Measurements from ENCODE around the gene MST1R.

GRCh38 chr3:49912881-49913281, 9.2 kb upstream of the MST1R start:
- TF ChIP-seq, protein P1, sequence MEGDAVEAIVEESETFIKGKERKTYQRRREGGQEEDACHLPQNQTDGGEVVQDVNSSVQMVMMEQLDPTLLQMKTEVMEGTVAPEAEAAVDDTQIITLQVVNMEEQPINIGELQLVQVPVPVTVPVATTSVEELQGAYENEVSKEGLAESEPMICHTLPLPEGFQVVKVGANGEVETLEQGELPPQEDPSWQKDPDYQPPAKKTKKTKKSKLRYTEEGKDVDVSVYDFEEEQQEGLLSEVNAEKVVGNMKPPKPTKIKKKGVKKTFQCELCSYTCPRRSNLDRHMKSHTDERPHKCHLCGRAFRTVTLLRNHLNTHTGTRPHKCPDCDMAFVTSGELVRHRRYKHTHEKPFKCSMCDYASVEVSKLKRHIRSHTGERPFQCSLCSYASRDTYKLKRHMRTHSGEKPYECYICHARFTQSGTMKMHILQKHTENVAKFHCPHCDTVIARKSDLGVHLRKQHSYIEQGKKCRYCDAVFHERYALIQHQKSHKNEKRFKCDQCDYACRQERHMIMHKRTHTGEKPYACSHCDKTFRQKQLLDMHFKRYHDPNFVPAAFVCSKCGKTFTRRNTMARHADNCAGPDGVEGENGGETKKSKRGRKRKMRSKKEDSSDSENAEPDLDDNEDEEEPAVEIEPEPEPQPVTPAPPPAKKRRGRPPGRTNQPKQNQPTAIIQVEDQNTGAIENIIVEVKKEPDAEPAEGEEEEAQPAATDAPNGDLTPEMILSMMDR (IDR thresholded peaks at IDR 0.05; ENCODE audit: insufficient read depth, low read depth, low read length): no peak
- TF ChIP-seq EZH2 (IDR thresholded peaks at IDR 0.05; ENCODE audit: insufficient read depth, low read length): no peak

Data from astrocyte (in vitro differentiated cells and primary cell).